SKM-1 (cell line): ENCODE data around the gene MTMR1.

ENCODE experiments used
- DNase-seq: peaks from one replicate; lab custom pipeline; 2025; ENCODE audit not compliant: unreplicated experiment; lab: John Stamatoyannopoulos, UW

Gene MTMR1

GRCh38 chrX:150777328-150777992, 84.3 kb downstream of the MTMR1 start:
- DNase-seq = no peak

- DNase-seq = no peak
Observed at GRCh38 chrX:150779385-150779784, 86.2 kb downstream of the MTMR1 start.

GRCh38 chrX:150781677-150782076, 88.5 kb downstream of the MTMR1 start:
- no peak for DNase-seq

GRCh38 chrX:150790021-150790420, 96.8 kb downstream of the MTMR1 start:
- no peak for DNase-seq

- DNase-seq = no peak
Observed at GRCh38 chrX:150792949-150793527, 99.8 kb downstream of the MTMR1 start.

DNA sequence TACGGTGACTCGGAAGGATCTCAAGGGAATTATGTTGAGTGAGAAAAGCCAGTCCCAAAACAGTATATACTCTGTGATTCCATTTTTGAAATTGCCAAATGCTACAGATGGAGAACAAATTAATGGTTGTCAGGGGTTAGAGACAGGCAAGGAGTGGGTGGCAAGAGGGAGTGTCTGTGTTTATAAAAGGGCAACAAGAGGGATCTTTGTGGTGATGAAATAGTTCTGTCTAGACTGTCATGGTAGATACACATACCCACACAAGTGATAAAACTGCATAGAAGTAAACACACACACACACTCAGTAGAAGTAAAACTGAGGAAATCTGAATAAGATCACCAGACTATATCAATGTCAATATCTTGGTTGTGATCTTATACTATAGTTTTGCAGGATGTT, 112.5 kb downstream of the MTMR1 start:
- DNase-seq = no peak

DNA sequence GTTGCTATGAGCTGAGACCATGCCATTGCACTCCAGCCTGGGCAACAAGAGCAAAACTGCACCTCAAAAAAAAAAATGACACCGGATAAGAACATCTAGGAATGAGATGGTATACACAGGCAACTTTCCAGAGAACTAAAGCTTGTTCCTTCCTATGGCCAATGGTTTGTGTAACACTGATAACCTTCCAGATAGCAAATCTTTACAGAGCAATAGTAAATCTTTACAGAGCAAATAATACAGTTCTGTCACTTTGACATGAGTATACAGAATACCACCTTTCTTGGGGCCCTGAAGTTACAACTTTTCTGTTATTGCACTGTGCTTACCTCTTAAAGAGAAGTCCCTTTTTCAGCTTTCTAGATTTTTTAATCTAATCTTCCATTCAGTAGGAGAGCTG, 113.6 kb downstream of the MTMR1 start:
- no peak for DNase-seq

DNA sequence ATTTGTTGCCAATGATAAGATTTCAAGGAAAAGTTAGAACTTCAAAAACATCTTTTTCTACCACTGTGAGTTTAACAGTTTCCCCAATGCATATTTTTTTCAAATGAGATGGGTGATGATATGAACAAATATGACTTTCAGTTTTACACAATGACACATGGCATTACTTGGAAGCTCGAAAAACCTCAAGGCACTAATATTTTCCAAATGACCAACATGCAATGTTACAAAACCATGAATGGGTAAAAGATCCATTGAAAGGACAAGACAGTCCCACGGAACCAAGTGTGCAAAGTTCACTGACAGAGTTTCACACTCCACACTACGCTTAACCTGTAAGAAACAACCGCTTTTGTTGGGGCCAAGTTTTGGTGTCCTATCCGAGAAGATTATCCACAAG, 120.7 kb downstream of the MTMR1 start:
- no peak for DNase-seq
